HG02981 (cell line): Measurements from ENCODE around the gene CXCL1.

Experiments
- ATAC-seq: cut with Tn5 transposase; IDR thresholded peaks from one replicate; pipeline ENCODE4 v1.9.1; 2021; ENCODE audit warnings: mild to moderate bottlenecking, moderate library complexity; ENCODE audit not compliant: unreplicated experiment

Gene CXCL1

GRCh38 chr4:73851293-73851692 is 17.9 kb upstream of the CXCL1 start:
- no peak for ATAC-seq

GRCh38 chr4:73852771-73853170 is 16.4 kb upstream of the CXCL1 start:
- no peak for ATAC-seq

- ATAC-seq: no peak
These were observed 15.9 kb upstream of the CXCL1 start, which contains the start of gene PF4V1 for GRCh38 chr4:73853246-73853704. Gene PF4V1 (plus strand): TSS chr4:73853296. CDS start chr4:73853363, 67 bp downstream.

- no peak for ATAC-seq
These were observed 15.3 kb upstream of the CXCL1 start for GRCh38 chr4:73853718-73854473.

GRCh38 chr4:73855406-73855805 is 13.8 kb upstream of the CXCL1 start:
- no peak for ATAC-seq

GRCh38 chr4:73856518-73856917 is 12.7 kb upstream of the CXCL1 start:
- ATAC-seq: no peak

GRCh38 chr4:73859614-73860088 is 9.5 kb upstream of the CXCL1 start:
- no peak for ATAC-seq

GRCh38 chr4:73860181-73860580 is 9.0 kb upstream of the CXCL1 start:
- no peak for ATAC-seq

- no peak for ATAC-seq
These were observed 8.3 kb upstream of the CXCL1 start for GRCh38 chr4:73860917-73861316.

- no peak for ATAC-seq
These were observed 6.9 kb upstream of the CXCL1 start for GRCh38 chr4:73862322-73862721.

- no peak for ATAC-seq
These were observed 4.8 kb upstream of the CXCL1 start for GRCh38 chr4:73864365-73864764.

GRCh38 chr4:73864961-73865360 is 4.2 kb upstream of the CXCL1 start:
- no peak for ATAC-seq

- no peak for ATAC-seq
These were observed 3.6 kb upstream of the CXCL1 start for GRCh38 chr4:73865431-73866096.

- no peak for ATAC-seq
These were observed 2.9 kb upstream of the CXCL1 start for GRCh38 chr4:73866246-73866645.

- ATAC-seq: no peak
These were observed 1.4 kb upstream of the CXCL1 start for GRCh38 chr4:73867783-73868182.

- no peak for ATAC-seq
These were observed 725 bp upstream of the CXCL1 start for GRCh38 chr4:73868206-73869129.

- no peak for ATAC-seq
These were observed 1.1 kb downstream of the CXCL1 start for GRCh38 chr4:73870260-73870659.

- ATAC-seq: no peak
These were observed 1.6 kb downstream of the CXCL1 start for GRCh38 chr4:73870768-73871167.

- no peak for ATAC-seq
These were observed 2.5 kb downstream of the CXCL1 start for GRCh38 chr4:73871511-73872310.
